ENCODE measurements around the gene ARHGAP6.

Gene ARHGAP6

DNA sequence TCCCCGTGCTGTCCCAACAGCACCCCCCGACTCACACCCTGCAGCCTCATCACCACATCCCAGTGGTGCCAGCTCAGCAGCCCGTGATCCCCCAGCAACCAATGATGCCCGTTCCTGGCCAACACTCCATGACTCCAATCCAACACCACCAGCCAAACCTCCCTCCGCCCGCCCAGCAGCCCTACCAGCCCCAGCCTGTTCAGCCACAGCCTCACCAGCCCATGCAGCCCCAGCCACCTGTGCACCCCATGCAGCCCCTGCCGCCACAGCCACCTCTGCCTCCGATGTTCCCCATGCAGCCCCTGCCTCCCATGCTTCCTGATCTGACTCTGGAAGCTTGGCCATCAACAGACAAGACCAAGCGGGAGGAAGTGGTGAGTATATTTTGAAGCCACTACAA, 367.1 kb downstream of the ARHGAP6 start:
- DNase-seq (ENCODE audit: low read depth), result no peak
- no peak overlapping the region for H3K4me3 ChIP-seq (ENCODE audit: low read length)
- TF ChIP-seq, protein P1, sequence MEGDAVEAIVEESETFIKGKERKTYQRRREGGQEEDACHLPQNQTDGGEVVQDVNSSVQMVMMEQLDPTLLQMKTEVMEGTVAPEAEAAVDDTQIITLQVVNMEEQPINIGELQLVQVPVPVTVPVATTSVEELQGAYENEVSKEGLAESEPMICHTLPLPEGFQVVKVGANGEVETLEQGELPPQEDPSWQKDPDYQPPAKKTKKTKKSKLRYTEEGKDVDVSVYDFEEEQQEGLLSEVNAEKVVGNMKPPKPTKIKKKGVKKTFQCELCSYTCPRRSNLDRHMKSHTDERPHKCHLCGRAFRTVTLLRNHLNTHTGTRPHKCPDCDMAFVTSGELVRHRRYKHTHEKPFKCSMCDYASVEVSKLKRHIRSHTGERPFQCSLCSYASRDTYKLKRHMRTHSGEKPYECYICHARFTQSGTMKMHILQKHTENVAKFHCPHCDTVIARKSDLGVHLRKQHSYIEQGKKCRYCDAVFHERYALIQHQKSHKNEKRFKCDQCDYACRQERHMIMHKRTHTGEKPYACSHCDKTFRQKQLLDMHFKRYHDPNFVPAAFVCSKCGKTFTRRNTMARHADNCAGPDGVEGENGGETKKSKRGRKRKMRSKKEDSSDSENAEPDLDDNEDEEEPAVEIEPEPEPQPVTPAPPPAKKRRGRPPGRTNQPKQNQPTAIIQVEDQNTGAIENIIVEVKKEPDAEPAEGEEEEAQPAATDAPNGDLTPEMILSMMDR (IDR thresholded peaks at IDR 0.05; ENCODE audit: insufficient read depth, low read depth, low read length, missing control alignments), result no peak

DNA sequence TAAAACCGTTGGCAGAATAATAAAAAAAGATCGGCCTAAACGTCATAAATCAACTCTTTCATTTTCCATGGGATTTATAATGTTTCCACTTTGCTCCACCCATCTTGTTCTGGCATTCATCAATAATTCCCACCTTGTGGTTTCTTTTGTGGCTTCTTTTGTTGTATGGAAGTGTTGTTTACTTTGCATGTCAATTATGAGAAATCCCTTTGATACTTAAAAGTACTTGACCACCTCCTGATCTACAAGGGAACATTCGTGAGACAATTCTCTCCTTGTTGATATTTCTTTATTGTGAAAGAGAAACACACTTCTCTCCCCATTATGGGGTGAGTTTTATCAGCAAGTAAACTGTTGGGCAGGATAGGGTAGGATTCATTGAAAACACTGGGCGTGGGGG, 369.7 kb downstream of the ARHGAP6 start:
- DNase-seq (ENCODE audit: low read depth), result no peak
- H3K4me3 ChIP-seq (ENCODE audit: low read length), result no peak overlapping the region
- TF ChIP-seq, protein P1 (IDR thresholded peaks at IDR 0.05; ENCODE audit: insufficient read depth, low read depth, low read length, missing control alignments), result no peak

DNA sequence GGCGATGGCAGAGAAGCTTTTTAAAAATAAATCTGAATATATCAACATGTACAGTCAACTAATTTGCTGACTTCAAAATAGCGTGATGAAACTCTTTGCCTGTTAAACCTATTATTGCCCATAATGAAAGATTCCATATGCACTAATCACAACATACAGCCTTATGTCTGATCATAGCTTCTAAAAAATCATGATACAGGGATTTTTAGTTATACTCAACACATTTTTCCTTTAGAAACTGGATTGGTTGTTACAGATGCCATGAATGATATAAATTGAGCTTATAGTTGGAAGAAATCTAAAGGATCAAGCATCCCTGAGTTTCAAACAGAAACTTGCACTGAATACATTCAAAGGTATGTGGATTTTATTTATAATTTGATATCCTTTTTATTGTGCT, 372.6 kb downstream of the ARHGAP6 start, which contains the start of gene AMELX:
AMELX (plus strand) TSS at position 301 of the 400 bp plus-strand sequence. CDS start 1,376 bp downstream, outside the sequence.
- DNase-seq (ENCODE audit: low read depth), result no peak
- TF ChIP-seq, protein P1 (IDR thresholded peaks at IDR 0.05; ENCODE audit: insufficient read depth, low read depth, low read length, missing control alignments), result no peak
- H3K4me3 ChIP-seq (ENCODE audit: low read length), result no peak within 1 kb of the TSS

DNA sequence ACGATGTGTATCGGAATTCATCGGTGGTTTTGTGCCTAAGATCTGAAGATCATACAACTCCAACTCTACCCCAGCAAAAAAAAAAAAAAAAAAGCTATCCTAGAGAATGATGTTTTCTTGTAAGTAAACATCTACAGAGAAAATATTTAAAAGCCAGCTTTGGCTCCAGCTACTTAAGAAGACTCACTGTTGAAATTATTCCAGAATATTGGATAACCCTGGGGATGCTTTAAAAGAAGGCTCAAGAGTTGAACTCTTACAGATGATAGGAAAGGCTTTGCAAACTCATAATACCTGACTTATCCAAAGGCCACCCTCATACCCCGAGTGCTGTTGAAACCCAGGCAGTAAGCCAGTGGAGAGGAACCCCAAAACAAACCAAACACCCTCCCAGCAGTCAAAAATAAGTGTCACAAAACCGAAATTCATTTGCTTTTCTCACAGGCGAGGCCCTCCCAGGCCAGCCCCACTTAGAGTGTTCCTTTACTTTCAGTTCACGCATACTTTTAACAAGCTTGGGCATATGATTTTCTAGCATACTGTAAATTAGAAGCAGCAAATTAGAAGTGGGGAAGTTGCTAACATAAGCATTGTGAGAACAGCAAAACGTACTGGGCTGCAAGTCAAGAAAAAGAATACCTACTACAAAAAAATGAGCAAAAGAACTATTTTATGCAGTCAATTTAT, 375.2 kb downstream of the ARHGAP6 start:
- no peak for DNase-seq (ENCODE audit: low read depth)
- H3K4me3 ChIP-seq (ENCODE audit: low read length), result no peak overlapping the region
- TF ChIP-seq, protein P1 (IDR thresholded peaks at IDR 0.05; ENCODE audit: insufficient read depth, low read depth, low read length, missing control alignments), result no peak

DNA sequence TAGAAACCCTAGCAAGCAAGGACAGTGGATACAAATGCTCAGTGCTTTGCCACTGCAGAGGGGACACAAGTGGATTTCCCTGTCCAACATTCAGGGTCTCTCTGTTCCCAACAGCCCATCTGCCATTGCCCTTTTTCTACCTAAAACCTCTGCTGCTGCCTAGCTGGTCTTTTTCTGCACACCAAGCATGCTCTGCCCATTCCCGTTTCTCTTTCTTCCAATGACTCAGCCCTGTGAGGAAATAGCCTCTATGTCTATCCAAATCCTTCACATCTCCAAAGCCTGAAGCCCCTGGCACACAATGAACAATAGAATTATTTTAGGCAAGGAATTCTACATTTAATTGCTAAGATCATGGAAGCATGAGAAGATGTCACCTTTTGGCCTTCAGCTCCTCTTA, 378.2 kb downstream of the ARHGAP6 start:
- TF ChIP-seq, protein P1 (IDR thresholded peaks at IDR 0.05; ENCODE audit: insufficient read depth, low read depth, low read length, missing control alignments), result no peak
- DNase-seq (ENCODE audit: low read depth), result peak; percentile 28
- no peak overlapping the region for H3K4me3 ChIP-seq (ENCODE audit: low read length)

DNA sequence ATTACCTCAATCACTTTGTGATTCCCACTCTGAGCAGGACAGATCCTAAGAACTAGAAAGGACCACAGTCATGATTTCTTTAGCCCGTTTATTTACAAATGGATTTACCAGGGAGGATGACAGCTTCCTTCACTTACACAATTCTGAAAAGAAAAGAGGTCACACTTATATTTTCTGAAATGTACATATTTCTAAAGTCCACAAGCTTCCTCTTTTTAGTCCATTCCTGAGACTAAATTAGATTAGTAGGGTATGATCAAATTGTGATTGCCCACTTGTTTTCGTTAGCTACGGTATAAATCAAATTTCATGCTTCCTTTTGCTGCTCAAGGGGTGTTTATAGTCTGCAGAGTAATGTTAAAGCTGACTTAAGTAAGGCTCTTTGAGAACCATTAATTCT, 380.1 kb downstream of the ARHGAP6 start:
- no peak overlapping the region for H3K4me3 ChIP-seq (ENCODE audit: low read length)
- TF ChIP-seq, protein P1 (IDR thresholded peaks at IDR 0.05; ENCODE audit: insufficient read depth, low read depth, low read length, missing control alignments), result no peak
- no peak for DNase-seq (ENCODE audit: low read depth)

DNA sequence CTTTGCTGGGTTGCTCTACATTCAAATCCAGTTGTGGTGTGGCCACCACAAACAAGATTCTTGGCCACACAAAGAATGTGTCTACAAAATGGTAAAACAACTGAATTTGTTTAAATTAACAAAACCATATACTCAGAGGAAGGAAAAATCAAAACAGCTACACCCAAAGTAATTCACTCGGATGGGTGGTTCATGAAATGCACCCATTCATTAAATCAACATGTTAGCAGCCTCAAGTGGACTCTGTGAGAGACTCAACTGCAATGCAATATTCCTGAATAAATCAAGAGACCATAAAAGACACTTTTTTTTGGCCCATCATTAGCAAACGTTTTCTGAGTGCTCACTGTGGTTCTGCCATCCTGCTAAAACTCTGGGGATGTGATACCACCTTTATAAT, 383.7 kb downstream of the ARHGAP6 start:
- TF ChIP-seq, protein P1 (IDR thresholded peaks at IDR 0.05; ENCODE audit: insufficient read depth, low read depth, low read length, missing control alignments), result no peak
- no peak for DNase-seq (ENCODE audit: low read depth)

More for the DNA sequence above, 383.7 kb downstream of the ARHGAP6 start:
- H3K4me3 ChIP-seq (ENCODE audit: low read length), result no peak overlapping the region

All from epithelial cell of esophagus (primary cell).